ENCODE measurements around the gene HOXA6.

The HOXA6 gene

DNA sequence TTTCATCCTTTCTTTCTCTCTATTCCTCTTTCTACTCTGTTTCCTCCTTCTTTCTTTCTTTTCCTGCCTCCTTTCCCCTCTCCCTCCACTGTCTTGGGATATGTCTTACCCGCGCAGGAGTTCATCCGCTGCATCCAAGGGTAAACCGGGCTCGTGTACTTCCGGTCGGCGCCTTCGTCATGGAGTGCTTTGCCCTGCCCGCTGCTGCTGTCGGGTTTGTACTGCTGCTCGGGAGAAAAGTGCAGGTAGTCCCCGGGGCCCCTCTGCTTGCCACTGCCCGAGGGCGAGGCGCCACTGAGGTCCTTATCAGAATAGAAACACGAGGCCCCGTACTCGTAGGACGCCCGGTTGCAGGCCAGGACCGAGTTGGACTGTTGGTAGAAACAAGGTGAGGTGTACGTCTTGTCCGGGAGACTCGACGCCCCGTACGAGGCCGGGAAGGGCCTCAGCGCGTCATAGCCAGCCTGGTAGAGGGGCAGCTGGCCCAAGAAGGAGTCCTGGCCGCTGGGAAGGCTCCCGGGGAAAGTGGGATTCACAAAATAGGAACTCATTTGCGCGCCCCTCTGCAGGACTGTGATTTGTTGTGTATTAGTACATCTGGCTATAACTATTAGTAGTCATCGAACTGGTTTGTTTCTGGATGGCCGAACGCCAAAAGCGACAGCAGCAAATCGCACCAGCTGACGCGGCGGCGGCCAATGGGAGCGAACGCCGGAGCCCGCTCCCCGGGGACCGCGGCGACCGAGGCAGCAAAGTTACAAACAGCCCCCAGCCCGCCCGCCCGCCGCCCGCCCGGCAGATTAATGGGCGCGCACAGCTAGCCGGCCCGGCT is at the start of gene HOXA6:
Gene HOXA6, minus strand, starts transcription at position 576 of the 832 bp plus-strand sequence. Its CDS starts 25 bp downstream, at position 551.
- no peak for DNase-seq

DNA sequence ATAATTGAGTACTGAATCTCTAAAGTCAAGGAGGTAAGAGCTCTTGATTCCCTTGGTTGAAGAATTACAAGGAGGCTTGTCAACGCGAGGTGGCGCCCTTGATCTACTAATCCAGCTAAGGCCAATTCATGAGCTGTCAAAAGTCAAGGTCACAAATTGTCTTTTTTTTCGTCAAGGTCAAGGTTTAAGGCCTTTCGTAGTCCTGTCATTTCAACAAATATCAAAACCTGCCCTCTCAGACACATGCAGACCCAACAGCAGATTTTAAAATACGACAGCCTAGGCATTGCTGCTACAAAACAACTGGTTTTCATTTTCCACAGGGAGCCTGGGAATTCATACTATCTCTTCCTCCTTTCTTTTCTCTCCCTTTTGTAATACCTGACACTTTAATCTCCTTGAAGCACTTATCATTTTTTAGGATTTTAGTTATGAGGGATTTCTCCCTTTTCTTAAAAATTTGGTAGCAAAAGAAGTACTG is 48.8 kb upstream of the HOXA6 start:
- peak; percentile 87 to 90 for DNase-seq

DNA sequence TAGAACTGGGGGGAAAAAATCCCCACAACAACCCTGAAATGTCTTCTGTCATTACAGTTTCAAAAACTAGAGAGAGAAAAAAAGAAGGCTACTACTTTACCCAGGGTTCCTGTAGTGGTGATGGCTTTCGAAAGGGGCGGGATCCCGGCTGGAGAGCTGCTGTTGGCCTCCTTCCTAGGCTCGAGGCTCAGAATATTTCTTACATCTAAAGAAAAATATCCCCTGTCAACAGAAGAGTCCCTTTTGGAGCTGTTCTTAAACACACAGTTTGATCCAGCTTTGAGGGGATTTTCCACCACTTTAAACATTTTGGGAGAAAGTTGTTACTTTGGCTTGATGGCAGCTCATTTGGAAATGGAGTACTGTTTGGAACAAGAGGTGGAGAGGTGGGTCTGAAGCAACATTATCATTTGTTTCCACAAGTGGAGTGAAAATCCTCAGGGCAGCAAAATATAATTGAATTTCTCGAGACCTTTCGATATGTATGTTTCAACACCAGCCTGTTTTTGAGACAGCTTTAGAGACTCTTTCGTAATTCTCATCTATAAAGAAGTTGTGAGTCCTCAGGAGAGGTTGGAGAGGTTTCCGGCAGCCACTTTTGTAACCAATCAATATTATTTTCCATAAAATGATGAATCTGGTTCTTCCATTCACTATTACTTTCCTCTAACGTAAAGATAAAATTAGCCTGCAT is 47.3 kb upstream of the HOXA6 start:
- no peak for DNase-seq

DNA sequence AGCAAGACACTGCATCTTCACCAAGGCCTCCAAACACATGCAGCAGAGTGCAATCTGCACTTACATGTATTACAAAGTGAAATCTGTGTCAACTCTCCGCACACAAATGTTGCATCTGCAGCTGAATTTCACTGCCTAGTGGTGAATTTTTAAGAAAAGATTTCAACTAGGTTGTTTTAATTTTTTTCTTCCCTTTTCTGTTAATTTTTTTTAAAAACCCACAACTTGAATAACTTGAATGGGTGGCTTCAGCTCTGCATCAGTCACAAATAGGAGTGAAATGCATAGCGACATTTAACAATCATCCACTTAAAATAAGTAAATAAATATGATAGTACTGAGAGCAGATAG is 46.4 kb upstream of the HOXA6 start:
- no peak for DNase-seq

DNA sequence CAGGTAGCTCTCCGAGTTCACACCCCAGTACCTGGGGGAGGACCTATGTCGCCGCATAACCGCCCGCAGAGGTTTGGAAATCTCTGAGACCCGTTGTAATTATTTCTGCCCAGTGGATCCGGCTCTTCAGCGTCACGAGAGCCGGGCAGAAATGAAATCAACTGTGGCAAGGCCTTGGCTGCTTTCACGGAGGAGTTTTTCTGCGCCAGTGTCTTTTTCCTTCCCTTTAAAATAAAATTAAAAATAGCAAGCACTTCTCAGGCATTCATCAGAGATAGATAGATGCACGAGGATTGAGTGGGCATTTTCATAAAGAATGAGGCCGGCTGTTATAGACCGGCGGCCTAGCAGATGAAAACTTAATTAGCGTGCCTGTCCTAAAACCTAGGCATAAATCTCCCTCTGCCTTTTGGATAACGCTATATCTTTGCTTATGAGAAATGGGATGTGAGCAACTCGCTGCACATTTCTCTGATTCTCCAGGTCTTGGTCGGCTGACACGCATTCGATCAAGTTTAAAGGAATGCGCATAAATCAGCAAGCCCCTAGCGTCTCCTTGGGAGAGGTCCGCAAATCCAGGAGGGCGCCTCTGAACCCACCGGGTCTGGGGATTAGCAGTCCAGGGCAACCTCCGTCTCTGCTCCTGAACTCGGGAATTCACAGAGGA is 45.9 kb upstream of the HOXA6 start:
- no peak for DNase-seq

DNA sequence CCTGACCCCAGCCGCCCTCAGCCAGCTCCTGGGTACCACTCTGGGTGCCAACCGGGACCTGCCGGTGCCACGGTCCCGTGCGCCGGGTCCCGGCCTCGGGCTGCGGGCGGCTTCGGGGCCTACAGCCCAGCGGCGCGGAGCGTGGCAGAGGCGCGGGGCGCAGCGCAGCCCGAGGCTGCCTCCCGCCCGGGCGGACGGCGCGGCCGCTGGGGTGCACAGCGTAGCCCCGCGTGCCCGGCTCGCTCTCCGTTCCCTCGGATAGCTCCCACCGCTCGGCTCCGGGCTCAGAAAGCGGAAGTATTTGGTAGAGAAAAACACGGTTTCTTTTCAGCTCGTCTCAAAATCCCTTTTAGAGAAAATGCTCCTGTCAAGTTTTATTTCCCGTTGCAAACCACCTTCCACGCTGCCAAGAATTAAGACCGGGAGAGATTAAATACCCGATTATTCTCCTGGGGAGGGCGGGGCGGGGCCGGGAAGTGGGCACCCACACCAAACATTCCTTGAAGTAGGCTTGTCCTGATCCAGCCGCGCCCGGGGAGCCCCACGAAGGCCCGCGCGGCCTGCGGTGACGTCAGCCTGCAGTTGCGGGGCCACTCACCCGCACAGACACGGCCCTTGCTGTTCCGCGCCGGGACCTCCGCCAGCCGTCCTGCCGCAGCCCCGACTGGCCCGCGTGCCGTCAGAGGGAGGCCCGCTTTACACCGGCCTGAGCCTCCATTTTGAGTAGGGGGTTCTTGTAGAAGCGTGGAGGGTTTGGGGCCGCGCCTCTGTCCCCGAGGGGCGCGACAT is 45.2 kb upstream of the HOXA6 start:
- no peak for DNase-seq

DNA sequence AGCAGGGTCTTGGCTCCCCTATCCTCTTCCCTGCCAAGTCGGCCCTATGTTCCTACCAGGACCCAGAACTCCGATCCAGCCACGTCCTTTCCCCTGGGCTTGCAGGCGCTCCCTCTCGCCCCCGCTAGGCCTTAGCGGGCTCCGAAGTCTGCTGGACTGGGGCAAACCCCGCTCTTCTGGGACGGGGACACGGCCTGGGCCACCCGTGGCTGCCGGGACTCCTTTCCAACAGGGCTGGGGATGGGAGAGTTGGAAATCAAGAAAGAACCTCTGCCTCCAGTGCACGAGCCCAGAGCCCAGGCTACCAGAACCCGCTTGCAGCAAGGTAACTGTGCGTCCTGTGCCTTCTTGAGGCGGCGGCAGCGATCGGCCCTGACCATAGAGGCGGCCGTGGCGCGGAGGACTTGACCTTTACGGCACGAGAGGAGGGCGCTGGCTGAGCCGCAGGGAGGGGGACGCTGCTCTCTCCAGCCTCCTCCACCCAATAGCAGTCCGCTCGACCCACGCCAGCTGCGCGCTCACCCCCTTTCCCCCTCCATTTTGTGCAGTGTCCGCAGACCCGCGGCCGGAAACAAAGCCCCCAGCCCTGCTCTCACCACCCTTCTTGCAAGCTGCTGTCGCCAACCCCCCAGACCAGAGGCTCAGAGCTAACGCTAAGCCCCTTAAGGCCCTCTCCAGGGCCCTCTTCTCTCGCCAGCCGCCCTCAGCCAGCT is 44.4 kb upstream of the HOXA6 start:
- no peak for DNase-seq

DNA sequence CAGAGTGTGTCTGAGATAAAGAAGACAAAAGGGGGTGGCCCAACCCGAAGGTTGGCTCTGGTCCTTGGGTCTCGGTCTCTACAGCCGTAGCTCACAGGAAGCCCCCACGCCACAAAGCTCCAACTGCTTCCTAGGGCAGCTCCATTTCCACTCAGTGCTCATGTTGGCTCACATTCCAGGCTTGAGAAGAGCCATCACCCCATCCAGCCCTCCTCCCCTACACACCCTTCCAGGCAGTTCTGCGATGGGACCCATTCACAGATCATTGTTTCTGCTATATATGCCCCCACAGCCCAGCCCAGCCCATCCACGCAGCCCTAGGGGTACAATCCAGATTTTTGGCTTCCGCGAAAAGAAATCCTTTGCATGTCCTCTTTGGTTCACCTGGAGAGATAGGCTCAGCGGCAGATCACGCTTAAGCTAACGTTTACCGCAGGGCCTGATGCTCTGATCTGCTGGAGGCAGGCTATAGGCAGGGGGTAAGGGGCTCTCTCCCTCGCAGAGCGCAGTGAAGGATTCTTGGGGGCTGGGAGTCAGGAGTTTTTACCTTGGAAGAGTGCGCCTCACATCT is 43.7 kb upstream of the HOXA6 start:
- DNase-seq = no peak

DNA sequence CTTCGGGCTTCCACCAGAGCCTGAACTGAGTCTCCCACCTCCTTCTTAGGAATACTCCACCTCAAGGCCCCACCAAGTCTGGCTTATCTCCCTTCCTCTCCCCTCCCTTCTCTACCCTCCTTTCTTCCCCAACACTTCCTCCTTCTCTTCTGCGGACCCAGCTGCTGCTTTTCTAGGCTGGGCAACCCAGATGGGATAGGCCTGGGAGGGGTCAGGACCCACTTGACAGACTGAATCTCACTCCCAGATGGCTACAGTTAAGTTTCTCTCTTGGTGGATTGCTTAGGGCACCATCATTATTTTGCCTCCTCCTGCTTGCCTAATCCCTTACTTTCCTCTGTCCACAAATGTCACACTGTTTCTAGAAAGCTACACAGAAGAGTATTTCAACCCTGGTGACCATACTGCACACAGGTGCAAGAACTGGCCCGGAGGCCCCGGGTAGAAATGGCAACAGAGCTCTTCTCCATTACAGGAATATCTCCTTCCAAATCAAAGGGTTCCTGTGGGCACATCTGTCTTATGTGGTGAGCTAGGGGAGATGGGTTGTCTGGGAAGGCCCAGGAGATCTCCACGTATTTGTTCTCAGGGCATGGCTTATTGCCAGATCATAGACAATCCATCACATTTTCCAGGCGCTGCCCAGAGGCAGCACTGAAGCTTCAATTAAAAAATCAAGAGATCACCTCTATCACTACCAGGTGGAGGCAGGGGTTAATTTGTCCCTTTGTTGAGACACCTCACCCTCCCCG is 42.6 kb upstream of the HOXA6 start:
- DNase-seq = no peak

DNA sequence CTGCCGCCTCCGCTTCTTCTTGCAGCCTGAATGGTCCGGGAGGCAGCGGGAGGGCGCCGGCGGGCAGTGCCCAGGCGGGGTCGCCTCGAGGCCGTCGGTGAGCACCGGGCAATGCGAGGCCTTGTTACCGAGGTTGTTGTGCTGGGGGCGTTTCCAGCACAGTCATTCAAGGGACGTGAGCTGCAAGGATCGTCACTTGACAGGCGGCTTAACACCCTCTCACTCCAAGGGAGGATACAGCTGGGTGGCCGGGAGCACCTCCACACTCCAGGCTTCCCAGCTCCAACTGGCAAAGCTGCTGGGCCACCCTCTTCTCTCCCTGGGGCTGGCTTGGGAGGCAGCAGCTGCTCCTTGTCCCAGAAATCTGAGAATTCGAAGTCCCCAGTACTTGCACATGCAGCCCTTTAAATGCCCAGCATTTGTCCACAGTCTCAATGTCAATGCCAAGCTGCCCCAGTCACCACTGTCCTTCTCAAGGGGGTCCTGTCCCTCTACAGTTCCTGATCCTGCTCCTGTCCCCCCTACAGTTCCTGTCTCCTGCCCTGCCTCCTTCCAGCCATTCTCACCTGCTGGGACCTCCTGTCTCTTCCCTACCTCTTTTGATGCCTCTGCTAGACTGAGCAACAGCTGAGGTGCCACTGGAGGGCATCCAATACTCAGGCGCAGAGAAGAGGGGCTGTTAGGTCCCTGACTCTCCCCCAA is 41.9 kb upstream of the HOXA6 start:
- no peak for DNase-seq

DNA sequence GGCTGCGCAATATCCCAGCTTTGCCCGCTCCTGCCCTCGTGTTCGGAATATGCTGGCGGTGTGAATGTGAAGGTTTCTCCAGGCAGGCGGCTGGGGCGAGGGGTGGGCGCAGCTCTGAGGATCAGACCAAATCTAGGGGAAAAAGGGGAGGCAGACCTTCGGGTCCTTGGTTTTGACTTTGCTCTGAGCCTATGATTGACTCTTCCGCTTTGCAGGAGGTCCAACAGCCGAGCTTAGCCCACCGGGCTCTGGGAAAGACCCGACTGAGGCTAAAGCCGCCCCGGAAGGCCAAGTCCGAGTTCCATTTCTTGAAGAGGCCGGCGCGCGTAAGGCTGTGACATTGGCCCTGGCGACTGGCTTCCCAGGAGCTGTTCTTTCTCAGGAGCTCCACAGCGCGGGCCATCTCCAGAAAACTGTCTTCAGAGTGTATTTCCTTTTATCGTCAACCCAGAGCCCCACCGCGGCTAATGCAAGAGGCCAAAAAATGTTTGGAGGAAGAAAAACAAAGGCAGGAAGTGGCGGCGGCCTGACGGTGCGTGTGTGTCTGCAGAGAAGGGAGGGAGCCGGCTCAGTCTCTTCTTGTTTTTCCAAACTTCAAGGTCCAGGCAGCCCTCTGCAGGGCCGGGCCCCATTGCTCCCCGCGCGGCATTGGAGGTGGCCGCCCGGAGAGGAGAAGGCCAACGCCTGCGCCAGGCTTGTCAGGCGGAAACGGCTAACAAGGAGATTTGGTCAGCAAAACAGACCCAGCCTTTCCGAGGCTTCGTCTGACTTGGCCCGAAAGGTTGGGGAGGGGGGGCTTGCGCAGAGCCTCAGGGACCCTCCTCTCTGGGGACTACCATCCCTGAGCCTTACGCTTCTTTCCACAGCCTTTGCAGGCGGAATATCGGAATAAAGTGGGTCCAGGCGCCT is 41.1 kb upstream of the HOXA6 start:
- no peak for DNase-seq

DNA sequence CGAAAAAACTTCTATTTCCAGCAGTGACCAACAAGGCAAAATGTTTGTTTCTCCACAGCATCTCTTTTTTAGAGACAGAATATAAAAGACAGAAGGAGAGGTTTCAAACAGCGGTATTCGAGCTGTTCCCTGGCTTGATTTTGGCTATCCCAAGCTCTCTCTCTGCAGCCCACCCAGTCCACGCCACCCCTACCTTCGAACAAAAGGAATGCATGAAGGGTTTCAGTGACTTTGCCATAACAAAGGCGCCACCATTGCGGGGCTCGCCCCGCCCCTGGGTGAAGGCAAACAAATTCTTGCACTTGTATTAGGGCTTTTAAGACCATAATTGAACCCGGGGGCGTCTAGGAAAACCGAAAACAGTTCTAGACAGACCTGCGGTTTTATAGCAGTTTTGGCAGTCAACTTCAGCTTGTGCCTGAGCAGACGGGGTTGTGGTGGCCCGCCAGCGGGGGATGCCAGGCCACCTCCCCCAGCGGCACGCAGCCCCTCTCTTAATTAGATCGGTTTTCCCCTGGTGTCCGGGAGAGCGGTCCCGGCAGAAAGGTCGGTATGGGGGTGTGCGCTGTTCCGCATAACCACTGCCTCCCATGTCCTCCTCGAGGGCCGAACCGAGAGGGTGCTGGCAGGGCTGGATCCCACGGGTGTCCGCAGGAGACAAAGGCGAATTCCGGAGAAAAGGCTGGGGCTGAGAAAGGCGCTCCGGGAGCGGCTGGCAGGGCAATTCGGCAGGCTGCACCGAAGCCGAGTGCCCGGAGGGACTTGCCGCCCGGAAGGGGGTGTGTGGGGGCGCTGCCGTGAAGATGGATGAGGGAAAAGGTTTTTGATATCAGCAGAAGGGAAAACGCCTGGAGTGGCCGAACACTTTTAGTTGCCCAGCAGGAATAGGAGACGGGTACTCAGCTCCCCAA is 40.2 kb upstream of the HOXA6 start:
- no peak for DNase-seq

DNA sequence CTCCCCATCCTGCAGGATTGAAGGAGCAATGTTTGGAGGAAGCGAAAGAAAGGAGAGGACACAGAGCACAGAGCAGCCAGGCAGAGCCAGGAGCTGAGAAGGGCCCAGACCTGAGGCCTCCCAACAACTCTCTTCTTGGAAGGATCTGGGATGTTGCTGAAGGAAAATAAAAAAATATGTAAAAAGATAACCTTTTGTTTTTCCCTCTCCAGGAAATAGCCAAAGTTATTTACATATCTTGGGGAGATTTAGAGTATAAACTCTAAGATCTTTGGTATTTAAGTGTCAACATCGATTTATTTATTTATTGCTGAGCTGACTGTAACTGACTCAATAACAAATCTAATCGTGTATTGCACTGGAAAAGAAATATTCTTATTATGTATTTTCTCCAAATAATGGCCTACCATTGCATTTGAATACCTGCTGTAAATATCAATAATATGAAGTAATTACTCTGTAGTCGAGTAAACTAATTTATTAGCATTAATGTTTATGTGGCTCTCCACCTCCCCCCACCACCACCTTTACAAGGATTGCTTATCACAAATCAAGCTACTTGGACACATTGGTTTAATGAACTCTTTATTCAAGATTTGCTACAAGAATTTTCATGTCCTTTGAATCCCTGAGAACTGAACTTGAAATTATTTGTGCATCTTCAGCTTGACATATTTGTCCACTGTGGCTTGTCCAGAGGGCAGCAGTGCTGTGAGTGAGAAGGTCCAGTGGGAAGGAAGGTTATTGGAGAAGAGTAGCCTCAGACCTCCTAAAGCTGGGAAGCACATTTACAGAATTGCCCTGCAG is 39.3 kb upstream of the HOXA6 start:
- DNase-seq = no peak

DNA sequence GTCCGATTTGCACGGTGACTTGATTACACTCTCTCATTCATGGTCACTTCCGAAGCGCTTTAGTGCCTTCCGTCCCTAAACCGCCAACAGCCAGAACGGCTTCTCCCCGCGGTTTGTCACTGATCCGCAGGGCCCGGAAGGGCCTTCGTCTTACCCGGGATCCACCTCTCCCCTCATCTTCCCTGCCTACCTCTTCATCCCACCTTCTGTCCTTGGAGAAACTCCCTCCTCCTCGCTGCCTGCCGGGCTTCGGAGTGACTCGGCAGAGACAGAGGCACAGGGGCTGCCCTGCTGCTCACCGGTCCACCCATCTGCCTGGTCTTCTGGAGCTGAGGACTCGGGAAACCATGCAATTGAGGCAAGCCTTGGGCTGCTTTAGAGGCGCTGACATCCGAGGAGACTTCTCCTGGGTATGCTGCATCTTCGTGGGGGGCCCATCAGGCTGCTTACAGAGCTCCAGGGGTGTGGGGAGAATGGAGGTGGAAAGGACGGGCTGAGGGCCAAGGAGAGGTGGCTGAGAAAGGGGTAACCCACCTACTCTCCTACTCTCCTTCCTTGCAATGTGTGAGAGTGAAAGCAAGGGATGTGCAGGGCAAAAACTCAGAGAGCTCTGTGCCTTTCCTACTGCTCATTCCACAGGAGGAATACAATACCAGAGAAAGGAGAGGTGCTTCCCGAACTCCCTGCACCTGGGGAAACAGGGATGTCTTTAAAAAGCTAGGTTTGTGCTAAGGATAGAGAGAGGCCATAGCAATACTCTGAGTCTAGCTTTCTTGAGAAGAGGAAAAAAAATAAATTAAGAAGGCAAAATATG is 38.5 kb upstream of the HOXA6 start:
- no peak for DNase-seq

DNA sequence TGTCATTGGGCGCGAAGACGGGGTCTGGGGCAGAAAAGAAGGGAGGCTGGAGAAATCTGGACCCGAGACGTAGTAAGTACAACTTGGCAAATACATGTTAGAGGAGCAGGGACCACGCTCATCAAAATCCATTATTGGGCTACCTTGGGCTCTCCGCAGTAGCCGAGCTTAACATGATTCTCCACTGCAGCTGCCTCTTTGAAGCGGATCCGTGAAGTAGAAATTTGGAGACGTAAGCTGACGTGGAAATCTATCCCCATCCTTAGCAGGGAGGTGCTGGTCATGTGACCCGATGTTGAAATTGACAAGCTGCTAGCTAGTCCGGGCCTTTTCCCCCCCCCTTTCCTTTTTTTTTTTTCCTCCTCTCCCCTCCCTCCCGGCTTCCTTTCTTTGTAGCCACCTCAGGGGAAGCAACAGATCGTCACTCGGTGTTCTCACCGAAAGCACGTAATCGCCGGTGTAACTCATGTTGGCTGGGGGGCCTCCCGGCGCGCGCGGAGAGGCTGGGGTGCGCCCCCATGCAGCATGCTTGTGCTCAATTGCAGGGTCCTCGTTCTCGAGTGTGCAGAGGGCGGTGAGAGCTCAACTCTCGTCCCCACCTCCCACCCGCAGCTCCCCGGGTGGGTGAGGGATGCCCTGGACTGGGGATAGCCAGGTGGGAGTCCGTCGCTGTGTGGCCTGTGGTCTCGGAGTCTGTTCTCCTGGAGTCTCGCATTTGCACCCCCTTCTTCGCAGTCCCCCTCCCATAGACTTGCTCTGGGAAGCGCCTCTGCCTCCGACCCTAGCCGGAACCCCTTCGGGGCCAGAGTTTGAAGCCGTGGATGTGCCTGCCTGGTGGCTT is 37.7 kb upstream of the HOXA6 start, which contains the start of gene HOXA11:
Gene HOXA11, minus strand, starts transcription at position 220 of the 841 bp plus-strand sequence. Its CDS starts 88 bp downstream, at position 132.
- no peak for DNase-seq

Measured in activated CD4-positive, alpha-beta T cell treated with anti-CD3 and anti-CD28 coated beads, Interleukin-2, amount 50 U/mL, for 4 hours (primary cell).